Measurements from ENCODE around the gene CD33. TPM values are rescaled to one million over a fixed set of nuclear protein-coding genes. Genes with fewer than 3 reads are reported as not detected.

The CD33 gene
- total RNA-seq, 2 donors from 2014 or later: 2.0 to 3.5 TPM

DNA sequence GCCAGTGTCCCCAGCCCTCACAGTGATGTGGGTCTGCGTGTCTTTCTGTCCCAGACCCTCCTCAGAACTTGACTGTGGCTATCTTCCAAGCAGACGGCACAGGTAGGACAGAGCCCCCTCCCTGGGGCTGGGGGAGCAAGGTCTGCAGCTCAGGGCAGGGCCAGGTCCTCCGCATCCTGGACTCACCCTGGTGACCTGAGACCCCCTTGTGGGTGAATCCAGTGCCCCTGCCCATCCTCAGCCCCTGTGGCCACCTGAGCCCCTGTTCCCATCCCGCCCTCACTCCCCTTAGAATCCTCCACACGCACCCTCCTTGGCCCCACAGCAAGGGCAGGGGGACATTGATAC is 39.0 kb upstream of the CD33 start:
- Histone ChIP-seq H3K4me1 (no peaks in the 10 kb centered on the region), H3K9me3 (no peaks in the 10 kb centered on the region), H3K4me3 (no peak overlapping the region), H3K36me3 (no peaks in the 10 kb centered on the region), H3K9ac (ENCODE audit: low read depth in 2 of 2, low read length in 2 of 2) (no peak overlapping the region), H3K27me3 (no peaks in the 10 kb centered on the region), H3K27ac (no peak overlapping the region)
- TF ChIP-seq, protein P1, sequence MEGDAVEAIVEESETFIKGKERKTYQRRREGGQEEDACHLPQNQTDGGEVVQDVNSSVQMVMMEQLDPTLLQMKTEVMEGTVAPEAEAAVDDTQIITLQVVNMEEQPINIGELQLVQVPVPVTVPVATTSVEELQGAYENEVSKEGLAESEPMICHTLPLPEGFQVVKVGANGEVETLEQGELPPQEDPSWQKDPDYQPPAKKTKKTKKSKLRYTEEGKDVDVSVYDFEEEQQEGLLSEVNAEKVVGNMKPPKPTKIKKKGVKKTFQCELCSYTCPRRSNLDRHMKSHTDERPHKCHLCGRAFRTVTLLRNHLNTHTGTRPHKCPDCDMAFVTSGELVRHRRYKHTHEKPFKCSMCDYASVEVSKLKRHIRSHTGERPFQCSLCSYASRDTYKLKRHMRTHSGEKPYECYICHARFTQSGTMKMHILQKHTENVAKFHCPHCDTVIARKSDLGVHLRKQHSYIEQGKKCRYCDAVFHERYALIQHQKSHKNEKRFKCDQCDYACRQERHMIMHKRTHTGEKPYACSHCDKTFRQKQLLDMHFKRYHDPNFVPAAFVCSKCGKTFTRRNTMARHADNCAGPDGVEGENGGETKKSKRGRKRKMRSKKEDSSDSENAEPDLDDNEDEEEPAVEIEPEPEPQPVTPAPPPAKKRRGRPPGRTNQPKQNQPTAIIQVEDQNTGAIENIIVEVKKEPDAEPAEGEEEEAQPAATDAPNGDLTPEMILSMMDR (IDR thresholded peaks at IDR 0.05): no peak
- no peak for DNase-seq
- intact Hi-C loops (cut with DNase I): no loop called here

DNA sequence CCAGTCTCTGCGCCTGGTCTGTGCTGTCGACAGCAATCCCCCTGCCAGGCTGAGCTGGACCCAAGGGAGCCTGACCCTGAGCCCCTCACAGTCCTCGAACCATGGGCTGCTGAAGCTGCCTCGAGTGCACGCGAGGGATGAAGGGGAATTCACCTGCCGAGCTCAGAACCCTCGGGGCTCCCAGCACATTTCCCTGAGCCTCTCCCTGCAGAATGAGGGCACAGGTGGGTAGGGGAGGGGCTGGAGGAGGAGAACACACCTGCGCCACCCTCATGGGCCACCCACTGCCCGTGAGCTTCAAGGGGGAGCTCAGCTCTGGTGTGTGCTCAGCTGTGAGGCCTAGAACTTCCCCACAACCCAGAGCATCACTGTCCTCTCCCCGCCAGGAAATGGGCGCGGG is 38.6 kb upstream of the CD33 start:
- Histone ChIP-seq H3K9ac (ENCODE audit: low read depth in 2 of 2, low read length in 2 of 2) (no peak overlapping the region), H3K4me3 (no peak overlapping the region), H3K9me3 (no peaks in the 10 kb centered on the region), H3K27me3 (no peaks in the 10 kb centered on the region), H3K36me3 (no peaks in the 10 kb centered on the region), H3K27ac (no peak overlapping the region), H3K4me1 (no peaks in the 10 kb centered on the region)
- TF ChIP-seq, protein P1 (IDR thresholded peaks at IDR 0.05): no peak
- DNase-seq: no peak
- intact Hi-C loops (cut with DNase I): no loop called here

DNA sequence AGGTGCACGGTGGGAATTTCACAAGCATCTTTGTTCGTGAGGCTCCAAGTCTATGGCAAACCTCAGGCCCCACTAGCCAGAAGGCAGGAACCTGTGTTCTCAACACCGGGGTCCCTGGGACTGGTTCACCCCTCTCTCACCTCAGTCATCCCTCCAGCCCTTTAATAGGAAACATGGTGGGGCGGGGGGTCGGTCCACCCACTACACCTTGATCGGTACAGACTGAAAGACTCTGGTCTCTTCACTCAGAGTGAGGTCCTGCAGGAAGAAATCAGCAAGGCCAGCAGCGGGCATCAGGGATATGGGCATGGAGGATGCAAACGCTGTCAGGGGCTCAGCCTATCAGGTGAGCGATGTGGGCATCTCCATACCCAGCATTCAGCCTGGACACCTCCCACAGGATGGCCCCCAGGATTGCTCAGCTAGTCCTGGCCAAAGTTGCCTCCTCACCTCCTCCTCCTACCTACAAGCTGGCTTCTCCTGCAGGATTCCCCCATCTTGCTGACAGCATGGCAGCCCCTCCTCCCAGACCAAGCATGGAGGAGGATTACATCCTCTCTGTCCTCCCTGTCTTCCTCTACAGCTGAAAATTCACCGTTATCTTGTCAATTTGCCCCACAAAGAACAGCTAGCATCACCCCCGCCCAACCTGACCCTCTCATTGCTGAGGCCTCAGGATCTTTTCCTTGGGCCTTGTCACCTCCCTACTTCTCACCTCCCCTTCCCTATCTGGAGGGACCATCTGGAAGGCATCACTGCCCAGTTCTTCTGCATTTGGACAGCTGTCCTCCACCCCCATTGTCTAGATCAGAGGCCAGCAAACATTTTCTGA is 37.3 kb upstream of the CD33 start:
- Histone ChIP-seq H3K27ac (no peak overlapping the region), H3K27me3 (no peaks in the 10 kb centered on the region), H3K36me3 (no peaks in the 10 kb centered on the region), H3K9me3 (no peaks in the 10 kb centered on the region), H3K9ac (ENCODE audit: low read depth in 2 of 2, low read length in 2 of 2) (no peak overlapping the region), H3K4me3 (no peak overlapping the region), H3K4me1 (no peaks in the 10 kb centered on the region)
- TF ChIP-seq, protein P1 (IDR thresholded peaks at IDR 0.05): no peak
- intact Hi-C loops (cut with DNase I): no loop called here
- DNase-seq: no peak

DNA sequence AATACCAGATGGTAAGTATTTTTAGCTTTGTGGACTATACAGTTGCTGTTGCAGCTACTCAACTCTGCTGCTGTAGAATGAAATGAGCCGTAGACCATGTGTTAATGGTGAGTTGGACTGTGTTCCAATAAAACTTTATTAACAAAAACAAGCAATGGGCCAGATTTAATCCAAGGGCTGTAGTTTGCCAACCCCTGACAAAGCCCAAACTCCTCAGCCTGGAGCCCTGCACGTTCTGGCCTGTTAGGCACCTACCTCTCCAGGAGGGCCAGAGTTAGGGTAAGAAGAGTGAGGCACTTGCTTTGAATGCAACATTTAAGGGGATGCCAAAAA is 36.7 kb upstream of the CD33 start:
- TF ChIP-seq, protein P1 (IDR thresholded peaks at IDR 0.05): no peak
- no peak for DNase-seq
- H3K36me3 ChIP-seq: no peaks in the 10 kb centered on the region
- H3K27me3 ChIP-seq: no peaks in the 10 kb centered on the region
- no peak overlapping the region for H3K4me3 ChIP-seq
- no peak overlapping the region for H3K27ac ChIP-seq
- no peak overlapping the region for H3K9ac ChIP-seq (ENCODE audit: low read depth in 2 of 2, low read length in 2 of 2)
- intact Hi-C loops (cut with DNase I): no loop called here
- no peaks in the 10 kb centered on the region for H3K9me3 ChIP-seq
- no peaks in the 10 kb centered on the region for H3K4me1 ChIP-seq

DNA sequence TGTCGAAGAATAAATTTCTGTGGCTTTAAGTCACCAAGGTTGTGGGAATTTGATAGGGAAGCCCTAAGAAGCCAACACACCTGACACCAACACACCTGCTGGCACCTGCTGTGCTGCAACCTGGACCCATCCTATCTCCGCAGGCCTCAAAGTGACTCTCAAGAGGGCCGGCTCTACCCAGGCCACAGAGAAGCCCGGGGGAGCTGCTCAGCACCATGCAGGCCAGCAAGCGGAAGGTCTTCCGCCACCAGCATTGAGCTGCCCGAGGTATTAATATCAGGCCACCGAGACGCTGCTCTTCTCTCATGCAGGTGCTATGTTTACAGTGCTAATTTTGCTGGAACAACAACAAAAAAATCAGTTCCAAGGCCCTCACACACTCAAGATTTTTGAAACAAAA is 32.2 kb upstream of the CD33 start:
- Histone ChIP-seq H3K4me1 (no peaks in the 10 kb centered on the region), H3K9me3 (no peaks in the 10 kb centered on the region), H3K4me3 (no peak overlapping the region), H3K27me3 (no peaks in the 10 kb centered on the region), H3K36me3 (no peaks in the 10 kb centered on the region), H3K9ac (ENCODE audit: low read depth in 2 of 2, low read length in 2 of 2) (no peak overlapping the region), H3K27ac (no peak overlapping the region)
- TF ChIP-seq, protein P1 (IDR thresholded peaks at IDR 0.05): no peak
- DNase-seq: no peak
- intact Hi-C loops (cut with DNase I): no loop called here
